Kidney glomerular epithelial cell (primary cell): ENCODE results near the gene RFX3.
A peak's percentile ranks its signal among the peaks of the same experiment; 100 is the strongest.
"Not testable (repeated sequence)": the region's sequence is repeated elsewhere in the genome, so short reads cannot be mapped to it uniquely, and the experiment has no call there.

Source experiments
- DNase-seq: peaks from one replicate; lab custom pipeline; 2025; lab: John Stamatoyannopoulos, UW

The RFX3 gene

GRCh38 chr9:3348169-3348568 lies 177.6 kb downstream of the RFX3 start:
- DNase-seq = no peak

- no peak for DNase-seq
Measured at GRCh38 chr9:3346549-3346948, 179.3 kb downstream of the RFX3 start.

GRCh38 chr9:3343671-3344070 lies 182.1 kb downstream of the RFX3 start:
- DNase-seq = no peak

GRCh38 chr9:3342159-3342777 lies 183.5 kb downstream of the RFX3 start:
- no peak for DNase-seq

- no peak for DNase-seq
Measured at GRCh38 chr9:3337515-3338225, 188.1 kb downstream of the RFX3 start.

- no peak for DNase-seq
Measured at GRCh38 chr9:3336951-3337350, 188.8 kb downstream of the RFX3 start.

- no peak for DNase-seq
Measured at GRCh38 chr9:3332802-3333201, 193.0 kb downstream of the RFX3 start.

GRCh38 chr9:3331801-3332200 lies 194.0 kb downstream of the RFX3 start:
- DNase-seq = peak; percentile 1

- DNase-seq = peak; percentile 30
Measured at GRCh38 chr9:3330792-3331420, 194.9 kb downstream of the RFX3 start.

GRCh38 chr9:3329361-3329760 lies 196.4 kb downstream of the RFX3 start:
- no peak for DNase-seq

- no peak for DNase-seq
Measured at GRCh38 chr9:3323714-3324113, 202.1 kb downstream of the RFX3 start.

GRCh38 chr9:3321186-3321585 lies 204.6 kb downstream of the RFX3 start:
- DNase-seq = no peak

- not testable (repeated sequence) for DNase-seq
Measured at GRCh38 chr9:3312595-3312994, 213.2 kb downstream of the RFX3 start.

GRCh38 chr9:3308609-3309008 lies 217.2 kb downstream of the RFX3 start:
- DNase-seq = no peak

- DNase-seq = not testable (repeated sequence)
Measured at GRCh38 chr9:3304388-3304787, 221.4 kb downstream of the RFX3 start.

GRCh38 chr9:3299872-3300271 lies 225.9 kb downstream of the RFX3 start:
- no peak for DNase-seq

- DNase-seq = no peak
Measured at GRCh38 chr9:3296536-3296935, 229.3 kb downstream of the RFX3 start.

- DNase-seq = no peak
Measured at GRCh38 chr9:3292311-3292710, 233.5 kb downstream of the RFX3 start.

- no peak for DNase-seq
Measured at GRCh38 chr9:3290231-3290840, 235.5 kb downstream of the RFX3 start.

GRCh38 chr9:3288686-3289085 lies 237.1 kb downstream of the RFX3 start:
- DNase-seq = no peak

- DNase-seq = peak; percentile 3
Measured at GRCh38 chr9:3285365-3286161, 240.2 kb downstream of the RFX3 start.

- DNase-seq = no peak
Measured at GRCh38 chr9:3282365-3282764, 243.4 kb downstream of the RFX3 start.
